ENCODE data around the gene BCHE.

Gene BCHE

DNA sequence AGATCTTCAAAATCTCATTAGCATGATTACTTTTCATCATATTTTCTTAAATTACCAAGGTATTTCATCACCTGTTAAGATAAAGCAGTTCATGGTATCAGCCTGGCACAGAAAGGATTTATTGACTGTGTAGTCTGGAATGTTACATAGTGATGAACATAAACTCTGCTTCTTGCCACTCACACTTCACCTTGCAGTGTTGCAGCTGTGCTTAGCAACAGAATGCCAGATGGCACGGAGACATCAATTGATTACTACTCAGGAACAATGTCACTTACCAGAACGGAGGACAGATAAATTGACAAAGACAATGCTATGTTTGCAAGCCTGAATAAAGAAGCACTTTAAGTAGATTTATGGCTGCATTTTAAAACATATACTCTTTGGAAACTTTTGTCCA, 15.0 kb upstream of the BCHE start:
- CTCF ChIA-PET = no interaction called here
- no peak for DNase-seq (ENCODE audit: low read depth, low spot score)
- POLR2A ChIA-PET = no interaction called here
- TF ChIP-seq, protein P1, sequence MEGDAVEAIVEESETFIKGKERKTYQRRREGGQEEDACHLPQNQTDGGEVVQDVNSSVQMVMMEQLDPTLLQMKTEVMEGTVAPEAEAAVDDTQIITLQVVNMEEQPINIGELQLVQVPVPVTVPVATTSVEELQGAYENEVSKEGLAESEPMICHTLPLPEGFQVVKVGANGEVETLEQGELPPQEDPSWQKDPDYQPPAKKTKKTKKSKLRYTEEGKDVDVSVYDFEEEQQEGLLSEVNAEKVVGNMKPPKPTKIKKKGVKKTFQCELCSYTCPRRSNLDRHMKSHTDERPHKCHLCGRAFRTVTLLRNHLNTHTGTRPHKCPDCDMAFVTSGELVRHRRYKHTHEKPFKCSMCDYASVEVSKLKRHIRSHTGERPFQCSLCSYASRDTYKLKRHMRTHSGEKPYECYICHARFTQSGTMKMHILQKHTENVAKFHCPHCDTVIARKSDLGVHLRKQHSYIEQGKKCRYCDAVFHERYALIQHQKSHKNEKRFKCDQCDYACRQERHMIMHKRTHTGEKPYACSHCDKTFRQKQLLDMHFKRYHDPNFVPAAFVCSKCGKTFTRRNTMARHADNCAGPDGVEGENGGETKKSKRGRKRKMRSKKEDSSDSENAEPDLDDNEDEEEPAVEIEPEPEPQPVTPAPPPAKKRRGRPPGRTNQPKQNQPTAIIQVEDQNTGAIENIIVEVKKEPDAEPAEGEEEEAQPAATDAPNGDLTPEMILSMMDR (IDR thresholded peaks at IDR 0.05; ENCODE audit: insufficient read depth, low read length, missing control alignments) = no peak
- no peak overlapping the region for H3K4me3 ChIP-seq (ENCODE audit: low read depth, low read length)

- DNase-seq (ENCODE audit: low read depth, low spot score) = no peak
- ChIA-PET CTCF (interaction anchor here (2.3 kb wide), 1 partner anchor 9 kb away, joined by 9 read pairs; no protein-coding TSS in a partner anchor), POLR2A (no interaction called here)
- no peak overlapping the region for H3K4me3 ChIP-seq (ENCODE audit: low read depth, low read length)
- TF ChIP-seq, protein P1 (IDR thresholded peaks at IDR 0.05; ENCODE audit: insufficient read depth, low read length, missing control alignments) = no peak
Observed at GRCh38 chr3:165846056-165846455, 8.8 kb upstream of the BCHE start.

GRCh38 chr3:165839296-165840076, 2.3 kb upstream of the BCHE start:
- DNase-seq (ENCODE audit: low read depth, low spot score) = no peak
- POLR2A ChIA-PET = no interaction called here
- TF ChIP-seq, protein P1 (IDR thresholded peaks at IDR 0.05; ENCODE audit: insufficient read depth, low read length, missing control alignments) = no peak
- CTCF ChIA-PET = no interaction called here
- no peak overlapping the region for H3K4me3 ChIP-seq (ENCODE audit: low read depth, low read length)

DNA sequence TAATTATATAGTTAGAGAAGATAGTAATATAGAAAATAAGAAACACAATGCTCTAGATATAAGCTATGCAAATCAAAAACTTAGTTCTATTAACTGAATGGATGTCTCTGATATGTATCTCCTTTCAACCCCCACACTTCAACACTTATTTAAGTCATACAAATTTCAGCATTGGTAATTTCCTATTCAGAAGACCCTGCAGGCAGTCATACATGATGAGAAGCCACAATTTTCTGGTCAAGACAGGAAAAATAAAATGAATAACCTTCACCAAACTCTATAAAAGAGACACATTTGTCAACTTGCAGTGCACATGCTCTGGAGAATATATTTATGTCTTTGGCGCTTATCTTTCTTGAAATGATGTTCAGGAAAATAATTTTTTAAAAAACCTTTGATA, 578 bp upstream of the BCHE start:
- POLR2A ChIA-PET = no interaction called here
- TF ChIP-seq, protein P1 (IDR thresholded peaks at IDR 0.05; ENCODE audit: insufficient read depth, low read length, missing control alignments) = no peak
- CTCF ChIA-PET = no interaction called here
- DNase-seq (ENCODE audit: low read depth, low spot score) = no peak
- no peak overlapping the region for H3K4me3 ChIP-seq (ENCODE audit: low read depth, low read length)

GRCh38 chr3:165835431-165835830, 1.8 kb downstream of the BCHE start:
- CTCF ChIA-PET = no interaction called here
- TF ChIP-seq, protein P1 (IDR thresholded peaks at IDR 0.05; ENCODE audit: insufficient read depth, low read length, missing control alignments) = no peak
- no peak overlapping the region for H3K4me3 ChIP-seq (ENCODE audit: low read depth, low read length)
- DNase-seq (ENCODE audit: low read depth, low spot score) = no peak
- POLR2A ChIA-PET = no interaction called here

GRCh38 chr3:165830746-165831145, 6.5 kb downstream of the BCHE start:
- DNase-seq (ENCODE audit: low read depth, low spot score) = no peak
- no peak overlapping the region for H3K4me3 ChIP-seq (ENCODE audit: low read depth, low read length)
- POLR2A ChIA-PET = no interaction called here
- CTCF ChIA-PET = no interaction called here
- TF ChIP-seq, protein P1 (IDR thresholded peaks at IDR 0.05; ENCODE audit: insufficient read depth, low read length, missing control alignments) = no peak
